ENCODE results near the gene IL1RL1.

DNA sequence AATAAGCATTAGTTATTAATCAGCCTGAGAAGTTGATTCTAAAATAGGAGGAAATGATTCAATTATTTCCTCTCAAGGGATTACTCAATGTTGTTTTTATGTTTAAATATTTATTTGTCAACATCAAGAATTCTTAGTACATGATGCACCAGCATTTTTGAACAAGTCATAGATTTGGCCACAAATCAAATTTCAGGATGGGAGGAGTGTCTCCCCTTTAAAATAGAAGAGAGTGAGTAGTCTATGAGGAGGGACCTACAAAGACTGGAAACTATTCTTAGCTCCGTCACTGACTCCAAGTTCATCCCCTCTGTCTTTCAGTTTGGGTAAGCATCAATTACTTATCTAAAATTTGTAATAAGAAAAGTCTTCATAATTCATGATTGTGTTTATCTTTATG, 25.6 kb downstream of the IL1RL1 start:
- TF ChIP-seq, protein P1, sequence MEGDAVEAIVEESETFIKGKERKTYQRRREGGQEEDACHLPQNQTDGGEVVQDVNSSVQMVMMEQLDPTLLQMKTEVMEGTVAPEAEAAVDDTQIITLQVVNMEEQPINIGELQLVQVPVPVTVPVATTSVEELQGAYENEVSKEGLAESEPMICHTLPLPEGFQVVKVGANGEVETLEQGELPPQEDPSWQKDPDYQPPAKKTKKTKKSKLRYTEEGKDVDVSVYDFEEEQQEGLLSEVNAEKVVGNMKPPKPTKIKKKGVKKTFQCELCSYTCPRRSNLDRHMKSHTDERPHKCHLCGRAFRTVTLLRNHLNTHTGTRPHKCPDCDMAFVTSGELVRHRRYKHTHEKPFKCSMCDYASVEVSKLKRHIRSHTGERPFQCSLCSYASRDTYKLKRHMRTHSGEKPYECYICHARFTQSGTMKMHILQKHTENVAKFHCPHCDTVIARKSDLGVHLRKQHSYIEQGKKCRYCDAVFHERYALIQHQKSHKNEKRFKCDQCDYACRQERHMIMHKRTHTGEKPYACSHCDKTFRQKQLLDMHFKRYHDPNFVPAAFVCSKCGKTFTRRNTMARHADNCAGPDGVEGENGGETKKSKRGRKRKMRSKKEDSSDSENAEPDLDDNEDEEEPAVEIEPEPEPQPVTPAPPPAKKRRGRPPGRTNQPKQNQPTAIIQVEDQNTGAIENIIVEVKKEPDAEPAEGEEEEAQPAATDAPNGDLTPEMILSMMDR (conservative IDR thresholded peaks at IDR 0.05; ENCODE audit: low read depth, low read length) = no peak
- no peak for TF ChIP-seq EZH2 (IDR thresholded peaks at IDR 0.05; ENCODE audit: low read length, unreplicated experiment)
